A549 (cell line): ENCODE results near the gene PEX11B.

ENCODE experiments used
- HOXA7 ChIP-seq: fragments of 250-450 bp; sonication (Bioruptor Pico); IDR thresholded peaks from 2 replicates; pipeline ENCODE4 v1.5.0; 2020; ENCODE audit warnings: mild to moderate bottlenecking, moderate library complexity
- MYC ChIP-seq: IDR thresholded peaks from 2 replicates; pipeline ENCODE4 v1.6.1; 2012; ENCODE audit warnings: mild to moderate bottlenecking, inconsistent platforms, low read length, improper control_type of control experiment, borderline replicate concordance
- POLR2A ChIP-seq: IDR thresholded peaks from 2 replicates; pipeline ENCODE4 v1.6.1; 2012; ENCODE audit warnings: mild to moderate bottlenecking, low read length
- TF ChIP-seq, protein P1 (sequence below): fragments of >200 bp; sonication (Bioruptor Twin); formaldehyde crosslinking; IDR thresholded peaks from 3 replicates; pipeline ENCODE4 v1.5.1; 2016

DNA sequence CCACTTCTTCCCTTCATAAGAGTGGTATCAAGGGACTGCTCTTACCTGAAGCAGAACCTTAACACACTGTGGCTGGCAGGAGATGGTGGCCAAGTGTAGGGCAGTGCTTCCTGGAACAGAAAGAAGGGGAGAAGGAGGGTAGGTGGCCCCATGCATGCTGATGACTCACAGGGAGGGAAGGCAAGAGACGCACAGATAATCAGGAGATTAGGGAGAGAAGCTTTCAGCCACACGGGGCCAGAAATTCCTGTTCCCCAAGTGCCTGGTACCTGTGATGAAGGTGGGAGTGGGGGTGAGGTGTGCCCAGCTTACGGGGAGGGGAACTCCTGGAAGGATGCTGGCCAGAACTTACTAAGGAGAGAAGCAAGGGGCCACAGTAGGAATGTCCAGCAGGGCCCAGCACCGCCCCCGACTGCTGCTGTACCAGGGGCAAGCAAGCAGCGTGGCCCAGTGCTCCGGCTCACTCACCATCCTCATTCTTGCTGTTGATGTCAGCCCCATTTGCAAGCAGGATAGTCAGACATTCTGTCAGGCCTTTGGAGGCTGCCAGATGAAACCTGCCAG lies 40.5 kb downstream of the PEX11B start:
- no peak for TF ChIP-seq MYC
- TF ChIP-seq, protein P1, sequence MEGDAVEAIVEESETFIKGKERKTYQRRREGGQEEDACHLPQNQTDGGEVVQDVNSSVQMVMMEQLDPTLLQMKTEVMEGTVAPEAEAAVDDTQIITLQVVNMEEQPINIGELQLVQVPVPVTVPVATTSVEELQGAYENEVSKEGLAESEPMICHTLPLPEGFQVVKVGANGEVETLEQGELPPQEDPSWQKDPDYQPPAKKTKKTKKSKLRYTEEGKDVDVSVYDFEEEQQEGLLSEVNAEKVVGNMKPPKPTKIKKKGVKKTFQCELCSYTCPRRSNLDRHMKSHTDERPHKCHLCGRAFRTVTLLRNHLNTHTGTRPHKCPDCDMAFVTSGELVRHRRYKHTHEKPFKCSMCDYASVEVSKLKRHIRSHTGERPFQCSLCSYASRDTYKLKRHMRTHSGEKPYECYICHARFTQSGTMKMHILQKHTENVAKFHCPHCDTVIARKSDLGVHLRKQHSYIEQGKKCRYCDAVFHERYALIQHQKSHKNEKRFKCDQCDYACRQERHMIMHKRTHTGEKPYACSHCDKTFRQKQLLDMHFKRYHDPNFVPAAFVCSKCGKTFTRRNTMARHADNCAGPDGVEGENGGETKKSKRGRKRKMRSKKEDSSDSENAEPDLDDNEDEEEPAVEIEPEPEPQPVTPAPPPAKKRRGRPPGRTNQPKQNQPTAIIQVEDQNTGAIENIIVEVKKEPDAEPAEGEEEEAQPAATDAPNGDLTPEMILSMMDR: no peak
- no peak for TF ChIP-seq HOXA7
- no peak for TF ChIP-seq POLR2A
